HG02884 (cell line): Measurements from ENCODE around the gene CNIH1.
"Not testable (repeated sequence)": the region's sequence is repeated elsewhere in the genome, so short reads cannot be mapped to it uniquely, and the experiment has no call there.

ENCODE experiments used
- ATAC-seq: cut with Tn5 transposase; IDR thresholded peaks from one replicate; pipeline ENCODE4 v1.9.1; 2021; ENCODE audit warnings: mild to moderate bottlenecking, moderate library complexity; ENCODE audit not compliant: unreplicated experiment

Gene CNIH1

DNA sequence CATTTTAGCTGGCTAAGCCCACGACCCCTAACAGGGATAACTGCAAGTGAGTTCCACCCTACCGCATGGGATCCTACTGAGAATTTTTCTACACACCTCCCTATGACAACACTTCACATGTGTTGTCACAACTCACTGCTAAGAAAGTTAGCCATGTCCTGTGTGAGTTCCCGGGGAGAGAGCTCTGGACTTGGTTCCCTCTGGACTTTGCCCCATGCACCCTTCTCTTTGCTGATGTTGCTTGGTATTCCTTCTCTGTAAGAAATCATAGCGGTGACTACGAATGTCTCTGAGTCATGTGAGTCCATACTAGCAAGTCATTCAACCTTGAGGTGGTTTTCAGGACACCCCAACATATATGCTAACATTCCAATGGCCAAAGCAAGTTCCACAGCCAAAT is 53.8 kb downstream of the CNIH1 start:
- no peak for ATAC-seq

- no peak for ATAC-seq
Measured at GRCh38 chr14:54385556-54385955, 55.6 kb downstream of the CNIH1 start.

DNA sequence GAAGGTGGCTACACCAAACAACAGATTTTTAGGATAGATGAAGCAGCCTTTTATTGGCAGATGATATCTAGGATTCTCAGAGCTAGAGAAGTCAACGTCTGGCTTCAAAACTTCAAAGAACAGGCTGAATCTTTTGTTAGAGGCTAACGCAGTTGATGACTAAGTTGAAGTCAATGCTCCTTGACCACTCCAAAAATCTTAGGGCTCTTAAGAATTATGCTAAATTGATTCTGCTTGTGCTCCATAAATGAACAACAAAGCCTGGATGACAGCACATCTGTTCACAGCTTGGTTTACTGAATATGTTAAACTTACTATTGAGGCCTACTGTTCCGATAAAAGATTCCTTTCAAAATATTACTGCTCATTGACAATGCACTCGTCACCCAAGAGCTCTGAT is 57.3 kb downstream of the CNIH1 start:
- no peak for ATAC-seq

DNA sequence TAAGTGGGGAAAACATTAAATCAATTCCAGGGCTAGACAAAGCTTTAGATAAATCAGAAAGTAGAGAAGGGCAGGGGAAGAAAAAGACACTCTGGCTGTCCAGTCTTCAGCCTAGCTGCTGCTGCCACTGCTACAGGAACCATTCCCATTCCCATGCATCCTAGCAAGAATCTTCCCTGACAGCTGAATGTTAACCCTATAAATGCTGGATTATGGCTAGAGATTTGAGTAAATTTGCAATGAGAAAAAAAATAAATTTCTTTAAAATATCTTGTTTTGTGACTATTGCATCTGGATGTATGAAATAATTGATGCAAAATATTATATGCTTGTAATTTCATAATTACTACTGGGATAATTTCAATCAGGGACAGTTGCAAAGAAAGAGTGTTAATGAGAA is 59.4 kb downstream of the CNIH1 start:
- no peak for ATAC-seq

GRCh38 chr14:54380558-54380957 is 60.6 kb downstream of the CNIH1 start:
- not testable (repeated sequence) for ATAC-seq

DNA sequence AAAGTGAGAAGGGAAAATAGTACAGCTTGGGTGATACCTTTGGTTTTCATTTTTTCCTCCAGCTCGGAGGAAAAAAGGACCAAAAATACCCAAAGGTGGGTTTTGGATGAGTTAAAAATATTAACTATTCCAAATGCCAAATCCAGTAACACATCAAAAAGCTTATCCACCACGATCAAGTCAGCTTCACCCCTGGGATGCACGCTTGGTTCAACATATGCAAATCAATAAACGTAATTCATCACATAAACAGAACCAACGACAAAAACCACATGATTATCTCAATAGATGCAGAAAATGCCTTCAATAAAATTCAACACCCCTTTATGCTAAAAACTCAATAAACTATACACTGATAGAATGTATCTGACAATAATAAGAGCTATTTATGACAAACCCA is 62.3 kb downstream of the CNIH1 start:
- not testable (repeated sequence) for ATAC-seq

GRCh38 chr14:54377501-54377900 is 63.7 kb downstream of the CNIH1 start:
- ATAC-seq: no peak

DNA sequence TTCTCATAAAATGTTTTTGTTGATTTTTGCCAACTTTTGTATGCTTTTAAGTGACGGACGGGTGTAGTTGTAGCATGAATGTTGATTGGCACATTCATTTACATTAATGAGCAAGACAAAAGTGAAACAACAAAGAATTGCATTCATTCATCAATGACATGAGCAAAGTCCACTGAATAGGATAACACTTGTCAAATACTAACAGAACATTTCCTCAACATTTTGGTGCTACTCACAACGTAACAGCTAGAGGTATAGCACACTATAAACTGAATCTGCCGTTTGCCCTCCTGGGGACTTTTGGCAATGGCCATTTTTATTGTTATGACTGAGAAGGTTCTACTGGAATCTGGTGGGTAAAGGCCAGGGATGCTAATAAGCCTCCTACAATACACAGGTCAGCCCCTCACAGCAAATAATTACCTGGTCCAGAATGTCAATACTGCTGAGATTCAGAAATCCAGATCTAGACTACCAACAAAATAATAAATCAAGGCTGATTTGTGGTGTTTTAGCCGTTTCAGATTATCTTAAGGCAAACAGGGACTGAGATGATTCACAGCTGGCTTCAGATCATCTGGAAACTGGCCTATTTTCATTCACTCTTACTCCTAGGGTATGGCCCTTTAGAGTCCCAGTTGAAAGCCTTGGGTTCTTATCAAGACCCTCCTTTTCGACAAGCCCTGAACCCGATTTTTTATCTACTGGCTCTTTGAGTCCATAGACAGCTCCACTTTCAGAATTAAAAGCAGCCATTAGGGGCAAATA is 66.9 kb downstream of the CNIH1 start:
- no peak for ATAC-seq
